Uterus (tissue), 2 donors: Measurements from ENCODE around the gene PTPRM.

Source experiments
- CTCF ChIP-seq, 4 experiments: fragments of 200-600 bp in 2 of 4; fragments of 450-650 bp in 2 of 4; sonication (generic) in 2 of 4; IDR thresholded peaks; one replicate each; pipeline ENCODE4 v1.5.1; 2016 to 2019; ENCODE audit warnings: antibody characterized with exemption in 4 of 4, mild to moderate bottlenecking in 2 of 4, moderate library complexity in 1 of 4
- POLR2A ChIP-seq, 2 donors: fragments of 450-650 bp; IDR thresholded peaks; one replicate each; pipeline ENCODE4 v1.6.1; 2016; ENCODE audit warnings: antibody characterized with exemption in 2 of 2, mild to moderate bottlenecking in 1 of 2, moderate library complexity in 1 of 2

DNA sequence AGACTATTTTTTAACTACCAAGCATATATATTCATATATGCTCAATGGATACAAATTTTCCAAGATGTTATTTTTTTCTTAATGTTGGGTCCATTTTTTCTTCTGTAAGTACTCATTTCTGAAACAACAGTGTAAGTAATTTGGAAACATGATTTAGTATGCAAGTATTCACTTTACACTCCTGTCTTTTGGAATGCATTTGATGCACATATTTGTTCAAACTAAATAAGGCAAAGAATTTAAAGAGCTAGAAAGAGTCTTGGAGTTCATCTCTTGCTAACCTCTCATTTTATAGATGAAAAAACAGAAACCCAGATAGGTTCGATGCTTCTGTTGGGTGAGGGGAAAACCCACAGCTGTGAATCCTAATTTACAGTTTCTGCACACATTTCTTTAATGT, 602.6 kb downstream of the PTPRM start:
- TF ChIP-seq CTCF (IDR thresholded peaks at IDR 0.05) = no peak
- TF ChIP-seq POLR2A (IDR thresholded peaks at IDR 0.05) = no peak
